Lung (tissue), 12 donors: ENCODE results near the gene RRP15. TPM values are rescaled to one million over a fixed set of nuclear protein-coding genes. Genes with fewer than 3 reads are reported as not detected.
"Not testable (repeated sequence)": the region's sequence is repeated elsewhere in the genome, so short reads cannot be mapped to it uniquely, and the experiment has no call there.

Experiments
- ATAC-seq: fragments of 200-7000 bp; cut with Tn5 transposase; one replicate; pipeline ENCODE4 v1.9.1; 2020; ENCODE audit warnings: moderate number of reproducible peaks; ENCODE audit not compliant: insufficient read depth, low FRiP score
- DNase-seq, 3 donors: peaks; one replicate each; pipeline ENCODE4 v3.0.0-alpha.2; 2013 to 2017
- H3K27ac ChIP-seq, 2 donors: one replicate each; pipeline ENCODE4 v1.5.1; 2013; ENCODE audit warnings: mild to moderate bottlenecking in 2 of 2, moderate library complexity in 2 of 2, control low read depth in 1 of 2, inconsistent platforms in 1 of 2, low read depth in 1 of 2, low read length in 1 of 2
- H3K27me3 ChIP-seq, 3 donors: one replicate each; pipeline ENCODE4 v1.5.1; 2013; ENCODE audit warnings: low read length in 2 of 3; ENCODE audit not compliant: control insufficient read depth in 3 of 3, insufficient read depth in 3 of 3
- H3K36me3 ChIP-seq, 4 donors: one replicate each; pipeline ENCODE4 v1.5.1; 2013; ENCODE audit warnings: low read length in 4 of 4, mild to moderate bottlenecking in 1 of 4, moderate library complexity in 1 of 4; ENCODE audit not compliant: control insufficient read depth in 4 of 4, insufficient read depth in 4 of 4
- H3K4me1 ChIP-seq, 5 donors: one replicate each; pipeline ENCODE4 v1.5.1; 2013; ENCODE audit warnings: low read length in 5 of 5, mild to moderate bottlenecking in 2 of 5, moderate library complexity in 1 of 5; ENCODE audit not compliant: control insufficient read depth in 5 of 5, insufficient read depth in 5 of 5
- H3K4me3 ChIP-seq: one replicate; pipeline ENCODE4 v1.5.1; 2013; ENCODE audit warnings: mild to moderate bottlenecking, control low read depth, moderate library complexity
- H3K9ac ChIP-seq, 2 donors: one replicate each; pipeline ENCODE4 v1.5.1; 2013; ENCODE audit warnings: low read length in 2 of 2, control low read depth in 1 of 2; ENCODE audit not compliant: insufficient read depth in 1 of 2
- H3K9me3 ChIP-seq, 4 donors: one replicate each; pipeline ENCODE4 v1.5.1; 2013; ENCODE audit warnings: low read length in 3 of 4, mild to moderate bottlenecking in 1 of 4, moderate library complexity in 1 of 4; ENCODE audit not compliant: control insufficient read depth in 4 of 4, insufficient read depth in 3 of 4
- WGBS, 2 donors: extraction: QIAGEN DNeasy Blood & Tissue Kit; methylation state at CpG; one replicate each; pipeline ENCODE4 v1.1.7; 2013; 5-methylcytosine and 5-hydroxymethylcytosine counted together
- polyA plus RNA-seq, 2 donors: library from polyadenylated mRNA; stranded (reverse); fragments of 200-250 nt; gene quantifications; one replicate each; pipeline ENCODE4 v1.2.1, GENCODE V29; 2013
- total RNA-seq, 2 donors: library from RNA; depleted of rRNA in 1 of 2; stranded (reverse); fragments of >200 nt in 1 of 2; gene quantifications; one replicate each; pipeline ENCODE4 v1.2.1, GENCODE V29; 2014 to 2021
- TF ChIP-seq, protein P1 (sequence below): IDR thresholded peaks from 2 replicates; pipeline ENCODE4 v1.5.1; 2012; ENCODE audit warnings: mild to moderate bottlenecking; ENCODE audit errors: control extremely low read depth, extremely low read depth
- donor health status: control.
- donor health status: control.
- donor health status: Bipolar disorder and iron deficiency.
- donor health status: healthy.
- donor health status: DM: yes; HTN: yes; CAD: no.

Gene RRP15
- total and polyA plus RNA-seq, 4 donors: 3.5 to 17.1 (median 8.2) TPM

DNA sequence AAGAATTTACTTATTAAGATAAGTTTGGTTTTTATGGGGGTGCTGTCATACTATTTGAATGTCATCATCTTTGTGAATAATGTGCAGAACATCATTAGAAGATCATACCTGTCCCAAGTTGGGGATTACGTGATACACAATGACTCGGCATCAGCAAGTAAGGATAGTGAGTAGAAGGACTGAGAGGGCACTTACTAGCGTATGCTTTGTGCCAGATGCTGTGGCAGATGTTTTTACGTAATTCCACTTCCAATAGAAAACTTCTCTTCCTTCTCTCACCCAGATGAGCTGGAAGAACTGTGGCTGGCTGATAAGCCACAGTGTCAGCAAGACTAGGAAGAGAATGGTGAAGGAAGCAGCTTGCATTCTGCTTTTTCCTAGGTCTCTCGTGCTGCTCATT lies 32.0 kb downstream of the RRP15 start:
- TF ChIP-seq, protein P1, sequence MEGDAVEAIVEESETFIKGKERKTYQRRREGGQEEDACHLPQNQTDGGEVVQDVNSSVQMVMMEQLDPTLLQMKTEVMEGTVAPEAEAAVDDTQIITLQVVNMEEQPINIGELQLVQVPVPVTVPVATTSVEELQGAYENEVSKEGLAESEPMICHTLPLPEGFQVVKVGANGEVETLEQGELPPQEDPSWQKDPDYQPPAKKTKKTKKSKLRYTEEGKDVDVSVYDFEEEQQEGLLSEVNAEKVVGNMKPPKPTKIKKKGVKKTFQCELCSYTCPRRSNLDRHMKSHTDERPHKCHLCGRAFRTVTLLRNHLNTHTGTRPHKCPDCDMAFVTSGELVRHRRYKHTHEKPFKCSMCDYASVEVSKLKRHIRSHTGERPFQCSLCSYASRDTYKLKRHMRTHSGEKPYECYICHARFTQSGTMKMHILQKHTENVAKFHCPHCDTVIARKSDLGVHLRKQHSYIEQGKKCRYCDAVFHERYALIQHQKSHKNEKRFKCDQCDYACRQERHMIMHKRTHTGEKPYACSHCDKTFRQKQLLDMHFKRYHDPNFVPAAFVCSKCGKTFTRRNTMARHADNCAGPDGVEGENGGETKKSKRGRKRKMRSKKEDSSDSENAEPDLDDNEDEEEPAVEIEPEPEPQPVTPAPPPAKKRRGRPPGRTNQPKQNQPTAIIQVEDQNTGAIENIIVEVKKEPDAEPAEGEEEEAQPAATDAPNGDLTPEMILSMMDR: no peak
- Histone ChIP-seq H3K9me3 (no peaks in the 10 kb centered on the region), H3K27me3 (no peaks in the 10 kb centered on the region), H3K4me1 (no peaks in the 10 kb centered on the region), H3K9ac (no peak overlapping the region), H3K36me3 (peaks cover 0 to 4% (median 2%) of the 10 kb centered on the region in 4 donors), H3K27ac (no peak overlapping the region), H3K4me3 (no peak overlapping the region)
- 57 to 82% methylated on average over 5 of the region's 5 CpGs for WGBS, 2 donors
- ATAC-seq: no peak
- no peak for DNase-seq

DNA sequence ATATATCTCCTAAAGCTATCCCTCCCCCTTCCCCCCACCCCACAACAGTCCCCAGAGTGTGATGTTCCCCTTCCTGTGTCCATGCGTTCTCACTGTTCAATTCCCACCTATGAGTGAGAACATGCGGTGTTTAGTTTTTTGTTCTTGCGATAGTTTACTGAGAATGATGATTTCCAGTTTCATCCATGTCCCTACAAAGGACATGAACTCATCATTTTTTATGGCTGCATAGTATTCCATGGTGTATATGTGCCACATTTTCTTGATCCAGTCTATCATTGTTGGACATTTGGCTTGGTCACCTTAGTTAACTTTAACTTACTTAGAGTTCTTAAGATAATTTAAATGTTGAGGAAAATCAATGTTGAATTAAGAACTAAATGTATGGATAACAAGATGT lies 35.1 kb downstream of the RRP15 start:
- not testable (repeated sequence) for DNase-seq, H3K27ac ChIP-seq, H3K9me3 ChIP-seq, ATAC-seq, H3K4me3 ChIP-seq, H3K27me3 ChIP-seq, H3K4me1 ChIP-seq, H3K9ac ChIP-seq
- 97% methylated on average over 3 of the region's 3 CpGs; no CpG with 5 or more reads in 1 of the 2 donors for WGBS, 2 donors
- peaks cover 0 to 22% (median 3%) of the 10 kb centered on the region in 4 donors for H3K36me3 ChIP-seq

DNA sequence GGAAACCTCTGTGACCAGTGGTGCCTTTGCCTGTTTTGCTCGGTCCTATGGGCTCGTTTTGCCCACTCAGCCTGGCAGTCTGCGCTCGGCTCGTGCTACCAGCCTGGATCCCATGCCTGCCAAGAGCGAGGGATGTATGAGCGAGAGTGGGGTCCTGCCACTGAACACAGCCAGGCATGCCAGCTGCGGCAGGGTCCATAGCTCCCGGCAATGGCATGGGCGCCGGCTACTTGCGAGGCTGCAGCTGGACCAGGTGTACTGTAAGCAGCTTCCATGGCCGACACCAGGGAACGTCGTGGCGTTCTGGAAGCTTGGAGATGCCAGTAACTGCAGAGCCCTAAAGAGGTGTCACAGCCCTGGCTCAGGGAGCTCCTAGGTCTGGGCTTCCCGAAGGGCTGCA lies 37.7 kb downstream of the RRP15 start:
- ATAC-seq (no peak), DNase-seq (no peak)
- H3K9me3 ChIP-seq: no peaks in the 10 kb centered on the region
- TF ChIP-seq, protein P1: no peak
- H3K36me3 ChIP-seq: peaks cover 0 to 19% (median 2%) of the 10 kb centered on the region in 4 donors
- no peak overlapping the region for H3K27ac ChIP-seq
- H3K27me3 ChIP-seq: no peaks in the 10 kb centered on the region
- WGBS, 2 donors: 96 to 98% methylated on average over 17 of the region's 17 CpGs
- no peaks in the 10 kb centered on the region for H3K4me1 ChIP-seq
- H3K4me3 ChIP-seq: no peak overlapping the region
- no peak overlapping the region for H3K9ac ChIP-seq

DNA sequence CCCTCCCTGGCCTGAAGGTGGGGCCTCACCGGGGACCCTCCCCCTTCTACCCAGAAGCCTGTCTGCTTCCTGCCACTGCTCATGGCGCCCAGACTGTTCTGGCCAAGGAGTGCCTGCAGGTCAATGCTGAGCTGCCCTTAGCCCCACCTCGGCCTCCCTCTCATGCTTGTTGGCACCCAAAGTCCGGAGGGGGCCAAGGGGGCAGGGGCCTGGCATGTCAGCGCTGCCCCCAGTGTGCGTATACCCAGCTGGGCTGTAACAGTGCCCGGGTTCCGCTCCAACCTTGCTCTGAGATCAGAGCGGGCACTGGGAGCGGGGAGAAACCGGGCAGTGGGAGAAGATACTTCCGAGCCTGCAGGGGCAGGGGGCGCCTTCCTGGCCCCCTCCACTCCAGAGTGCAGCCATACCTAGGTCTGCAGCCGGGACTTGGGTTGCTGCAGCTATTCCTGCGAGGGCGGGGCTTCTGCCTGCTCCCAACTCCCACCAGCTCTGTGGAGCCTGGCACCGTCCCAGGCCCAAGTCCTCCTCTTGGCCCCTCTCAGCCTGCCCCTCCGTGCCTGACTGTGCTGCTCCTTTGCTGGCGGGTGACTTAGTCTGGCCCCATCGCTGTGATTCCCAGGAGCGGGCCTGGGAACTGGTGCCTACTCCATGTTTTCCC lies 38.6 kb downstream of the RRP15 start:
- H3K27me3 ChIP-seq: no peaks in the 10 kb centered on the region
- DNase-seq: no peak
- no peak for ATAC-seq
- TF ChIP-seq, protein P1: no peak
- H3K4me1 ChIP-seq: no peaks in the 10 kb centered on the region
- no peak overlapping the region for H3K4me3 ChIP-seq
- no peak overlapping the region for H3K27ac ChIP-seq
- H3K36me3 ChIP-seq: peaks cover 0 to 19% (median 2%) of the 10 kb centered on the region in 4 donors
- WGBS, 2 donors: 98% methylated on average over 19 to 21 of the region's 21 CpGs
- no peak overlapping the region for H3K9ac ChIP-seq
- H3K9me3 ChIP-seq: no peaks in the 10 kb centered on the region
